ENCODE measurements around the gene RAP2A. TPM values are rescaled to one million over a fixed set of nuclear protein-coding genes. Genes with fewer than 3 reads are reported as not detected.

The RAP2A gene
- total and polyA plus RNA-seq, 2 experiments from 2014 or later = 15.1 to 24.3 TPM

DNA sequence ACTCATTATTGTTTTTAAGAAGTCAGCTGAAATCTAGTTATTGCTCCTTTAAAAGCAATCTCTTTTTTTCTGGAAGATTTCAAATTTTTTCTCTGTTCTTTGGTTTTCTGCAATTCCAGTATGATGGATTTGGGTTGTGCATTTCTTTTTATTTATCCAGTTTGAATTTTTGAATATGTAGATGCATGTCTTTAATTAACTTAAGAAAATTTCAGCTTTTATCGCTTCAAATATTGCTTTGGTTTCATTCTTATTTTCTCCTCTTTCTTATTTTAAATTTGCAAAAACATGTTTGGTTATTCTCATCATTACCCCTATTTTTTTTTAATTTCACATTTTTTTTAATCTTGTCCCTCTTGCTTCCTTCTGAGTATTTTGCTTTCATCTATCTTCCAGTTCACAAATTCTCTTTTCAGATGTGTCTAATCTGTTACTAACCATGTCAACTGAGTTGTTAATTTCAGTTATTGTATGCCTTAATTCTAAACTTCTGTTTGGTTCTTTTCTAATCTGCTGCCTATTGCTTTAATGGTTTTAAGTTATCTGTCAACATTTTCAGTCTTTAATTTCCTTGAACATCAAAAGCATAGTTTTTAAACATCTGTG lies 56.8 kb downstream of the RAP2A start:
- Histone ChIP-seq H3K4me3 (no peak overlapping the region), H3K36me3 (no peaks in the 10 kb centered on the region), H3K27ac (no peak overlapping the region), H3K27me3 (no peaks in the 10 kb centered on the region), H3K4me1 (ENCODE audit: low read depth) (no peaks in the 10 kb centered on the region), H3K9me3 (ENCODE audit: low read depth) (no peaks in the 10 kb centered on the region)
- TF ChIP-seq, protein P1, sequence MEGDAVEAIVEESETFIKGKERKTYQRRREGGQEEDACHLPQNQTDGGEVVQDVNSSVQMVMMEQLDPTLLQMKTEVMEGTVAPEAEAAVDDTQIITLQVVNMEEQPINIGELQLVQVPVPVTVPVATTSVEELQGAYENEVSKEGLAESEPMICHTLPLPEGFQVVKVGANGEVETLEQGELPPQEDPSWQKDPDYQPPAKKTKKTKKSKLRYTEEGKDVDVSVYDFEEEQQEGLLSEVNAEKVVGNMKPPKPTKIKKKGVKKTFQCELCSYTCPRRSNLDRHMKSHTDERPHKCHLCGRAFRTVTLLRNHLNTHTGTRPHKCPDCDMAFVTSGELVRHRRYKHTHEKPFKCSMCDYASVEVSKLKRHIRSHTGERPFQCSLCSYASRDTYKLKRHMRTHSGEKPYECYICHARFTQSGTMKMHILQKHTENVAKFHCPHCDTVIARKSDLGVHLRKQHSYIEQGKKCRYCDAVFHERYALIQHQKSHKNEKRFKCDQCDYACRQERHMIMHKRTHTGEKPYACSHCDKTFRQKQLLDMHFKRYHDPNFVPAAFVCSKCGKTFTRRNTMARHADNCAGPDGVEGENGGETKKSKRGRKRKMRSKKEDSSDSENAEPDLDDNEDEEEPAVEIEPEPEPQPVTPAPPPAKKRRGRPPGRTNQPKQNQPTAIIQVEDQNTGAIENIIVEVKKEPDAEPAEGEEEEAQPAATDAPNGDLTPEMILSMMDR (IDR thresholded peaks at IDR 0.05; ENCODE audit: low read depth, low read length) = no peak
- DNase-seq (ENCODE audit: low read depth in 1 of 2, low spot score in 1 of 2) = no peak

- H3K4me3 ChIP-seq = no peak overlapping the region
- H3K4me1 ChIP-seq (ENCODE audit: low read depth) = no peaks in the 10 kb centered on the region
- TF ChIP-seq, protein P1 (IDR thresholded peaks at IDR 0.05; ENCODE audit: low read depth, low read length) = no peak
- DNase-seq (ENCODE audit: low read depth in 1 of 2, low spot score in 1 of 2) = no peak
- no peak overlapping the region for H3K27ac ChIP-seq
- no peaks in the 10 kb centered on the region for H3K27me3 ChIP-seq
- H3K9me3 ChIP-seq (ENCODE audit: low read depth) = no peaks in the 10 kb centered on the region
- H3K36me3 ChIP-seq = no peaks in the 10 kb centered on the region
These were observed 57.5 kb downstream of the RAP2A start for GRCh38 chr13:97491452-97491851.

- no peak for DNase-seq (ENCODE audit: low read depth in 1 of 2, low spot score in 1 of 2)
- H3K36me3 ChIP-seq = no peaks in the 10 kb centered on the region
- no peak overlapping the region for H3K27ac ChIP-seq
- H3K27me3 ChIP-seq = no peaks in the 10 kb centered on the region
- H3K4me3 ChIP-seq = no peak overlapping the region
- TF ChIP-seq, protein P1 (IDR thresholded peaks at IDR 0.05; ENCODE audit: low read depth, low read length) = no peak
- no peaks in the 10 kb centered on the region for H3K9me3 ChIP-seq (ENCODE audit: low read depth)
- H3K4me1 ChIP-seq (ENCODE audit: low read depth) = no peaks in the 10 kb centered on the region
These were observed 58.3 kb downstream of the RAP2A start for GRCh38 chr13:97492257-97492656.

GRCh38 chr13:97492684-97493371 lies 58.9 kb downstream of the RAP2A start:
- TF ChIP-seq, protein P1 (IDR thresholded peaks at IDR 0.05; ENCODE audit: low read depth, low read length) = no peak
- no peaks in the 10 kb centered on the region for H3K9me3 ChIP-seq (ENCODE audit: low read depth)
- DNase-seq (ENCODE audit: low read depth in 1 of 2, low spot score in 1 of 2) = no peak
- H3K27ac ChIP-seq = no peak overlapping the region
- no peaks in the 10 kb centered on the region for H3K27me3 ChIP-seq
- no peak overlapping the region for H3K4me3 ChIP-seq
- no peaks in the 10 kb centered on the region for H3K36me3 ChIP-seq
- H3K4me1 ChIP-seq (ENCODE audit: low read depth) = no peaks in the 10 kb centered on the region

DNA sequence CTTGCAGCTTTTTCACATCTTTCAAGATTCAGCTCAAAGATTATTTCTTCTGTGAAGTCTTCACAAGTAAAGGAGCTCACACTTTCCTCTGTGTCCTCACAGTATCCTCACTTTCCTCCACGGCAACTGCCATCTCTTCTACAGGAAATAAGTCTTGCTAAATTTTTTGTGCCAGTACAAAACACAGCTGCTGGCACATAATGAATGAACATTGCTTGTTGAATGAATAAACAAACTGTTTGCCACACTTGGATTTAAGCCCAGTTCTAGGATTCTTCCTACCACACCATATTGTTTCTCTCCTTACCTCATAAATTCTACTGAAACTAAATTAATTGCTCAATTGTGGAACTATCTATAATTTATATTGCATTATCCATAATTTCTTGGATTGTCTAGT lies 59.5 kb downstream of the RAP2A start:
- no peak overlapping the region for H3K27ac ChIP-seq
- TF ChIP-seq, protein P1 (IDR thresholded peaks at IDR 0.05; ENCODE audit: low read depth, low read length) = no peak
- H3K36me3 ChIP-seq = no peaks in the 10 kb centered on the region
- H3K4me3 ChIP-seq = no peak overlapping the region
- H3K9me3 ChIP-seq (ENCODE audit: low read depth) = no peaks in the 10 kb centered on the region
- H3K4me1 ChIP-seq (ENCODE audit: low read depth) = no peaks in the 10 kb centered on the region
- peak in 1 of 2 donors; percentile 47 for DNase-seq (ENCODE audit: low read depth in 1 of 2, low spot score in 1 of 2)
- H3K27me3 ChIP-seq = no peaks in the 10 kb centered on the region
